C4-2B (cell line): ENCODE results near the gene NMD3.

Experiments
- ZFX ChIP-seq: fragments of 450-650 bp; IDR thresholded peaks from 2 replicates; pipeline ENCODE4 v1.6.1; 2017
- TF ChIP-seq, protein P1 (sequence below): fragments of 450-650 bp; conservative IDR thresholded peaks from 2 replicates; pipeline ENCODE4 v1.5.1; 2017; ENCODE audit warnings: mild to moderate bottlenecking

DNA sequence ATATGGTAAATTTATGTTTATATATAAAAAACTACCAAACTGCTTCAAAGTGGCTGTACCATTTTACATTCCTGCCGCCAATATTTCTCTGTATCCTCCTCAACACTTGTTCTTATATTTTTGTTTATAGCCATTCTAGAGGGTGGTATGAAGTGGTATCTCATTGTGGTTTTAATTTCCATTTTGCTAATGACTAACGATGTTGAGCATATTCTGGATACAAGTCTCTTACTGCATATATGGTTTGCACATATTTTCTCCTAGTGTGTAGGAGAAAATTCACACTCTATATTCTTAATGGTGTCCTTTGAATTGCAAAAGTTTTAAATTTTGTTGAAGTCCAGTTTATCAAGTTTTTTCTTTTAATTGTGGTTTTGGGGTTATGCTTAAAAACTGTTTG is 15.1 kb downstream of the NMD3 start:
- TF ChIP-seq, protein P1, sequence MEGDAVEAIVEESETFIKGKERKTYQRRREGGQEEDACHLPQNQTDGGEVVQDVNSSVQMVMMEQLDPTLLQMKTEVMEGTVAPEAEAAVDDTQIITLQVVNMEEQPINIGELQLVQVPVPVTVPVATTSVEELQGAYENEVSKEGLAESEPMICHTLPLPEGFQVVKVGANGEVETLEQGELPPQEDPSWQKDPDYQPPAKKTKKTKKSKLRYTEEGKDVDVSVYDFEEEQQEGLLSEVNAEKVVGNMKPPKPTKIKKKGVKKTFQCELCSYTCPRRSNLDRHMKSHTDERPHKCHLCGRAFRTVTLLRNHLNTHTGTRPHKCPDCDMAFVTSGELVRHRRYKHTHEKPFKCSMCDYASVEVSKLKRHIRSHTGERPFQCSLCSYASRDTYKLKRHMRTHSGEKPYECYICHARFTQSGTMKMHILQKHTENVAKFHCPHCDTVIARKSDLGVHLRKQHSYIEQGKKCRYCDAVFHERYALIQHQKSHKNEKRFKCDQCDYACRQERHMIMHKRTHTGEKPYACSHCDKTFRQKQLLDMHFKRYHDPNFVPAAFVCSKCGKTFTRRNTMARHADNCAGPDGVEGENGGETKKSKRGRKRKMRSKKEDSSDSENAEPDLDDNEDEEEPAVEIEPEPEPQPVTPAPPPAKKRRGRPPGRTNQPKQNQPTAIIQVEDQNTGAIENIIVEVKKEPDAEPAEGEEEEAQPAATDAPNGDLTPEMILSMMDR = no peak
- no peak for TF ChIP-seq ZFX
